GM06990 (cell line): ENCODE data around the gene ZNF467.

Source experiments
- DNase-seq: peaks from one replicate; pipeline ENCODE4 v3.0.0-alpha.2; 2011; ENCODE audit not compliant: insufficient read length; ENCODE audit errors: extremely low read depth
- H3K27me3 ChIP-seq: replicated peaks from 2 replicates; pipeline ENCODE4 v1.6.0; 2011; ENCODE audit warnings: low read length; ENCODE audit not compliant: control insufficient read depth, insufficient read depth
- H3K36me3 ChIP-seq: 2 replicates; pipeline ENCODE4 v1.5.1; 2011; ENCODE audit warnings: low read length; ENCODE audit not compliant: control insufficient read depth, insufficient read depth
- H3K4me3 ChIP-seq: replicated peaks from 2 replicates; pipeline ENCODE4 v1.5.1; 2011; ENCODE audit warnings: low read depth, mild to moderate bottlenecking, control low read depth, low read length
- TF ChIP-seq, protein P1 (sequence below): IDR thresholded peaks from 2 replicates; pipeline ENCODE4 v1.5.1; 2011; ENCODE audit warnings: low read length, control low read depth, mild to moderate bottlenecking, inconsistent platforms; ENCODE audit not compliant: insufficient read depth, poor library complexity, severe bottlenecking

Gene ZNF467, protein sequence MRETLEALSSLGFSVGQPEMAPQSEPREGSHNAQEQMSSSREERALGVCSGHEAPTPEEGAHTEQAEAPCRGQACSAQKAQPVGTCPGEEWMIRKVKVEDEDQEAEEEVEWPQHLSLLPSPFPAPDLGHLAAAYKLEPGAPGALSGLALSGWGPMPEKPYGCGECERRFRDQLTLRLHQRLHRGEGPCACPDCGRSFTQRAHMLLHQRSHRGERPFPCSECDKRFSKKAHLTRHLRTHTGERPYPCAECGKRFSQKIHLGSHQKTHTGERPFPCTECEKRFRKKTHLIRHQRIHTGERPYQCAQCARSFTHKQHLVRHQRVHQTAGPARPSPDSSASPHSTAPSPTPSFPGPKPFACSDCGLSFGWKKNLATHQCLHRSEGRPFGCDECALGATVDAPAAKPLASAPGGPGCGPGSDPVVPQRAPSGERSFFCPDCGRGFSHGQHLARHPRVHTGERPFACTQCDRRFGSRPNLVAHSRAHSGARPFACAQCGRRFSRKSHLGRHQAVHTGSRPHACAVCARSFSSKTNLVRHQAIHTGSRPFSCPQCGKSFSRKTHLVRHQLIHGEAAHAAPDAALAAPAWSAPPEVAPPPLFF

DNA sequence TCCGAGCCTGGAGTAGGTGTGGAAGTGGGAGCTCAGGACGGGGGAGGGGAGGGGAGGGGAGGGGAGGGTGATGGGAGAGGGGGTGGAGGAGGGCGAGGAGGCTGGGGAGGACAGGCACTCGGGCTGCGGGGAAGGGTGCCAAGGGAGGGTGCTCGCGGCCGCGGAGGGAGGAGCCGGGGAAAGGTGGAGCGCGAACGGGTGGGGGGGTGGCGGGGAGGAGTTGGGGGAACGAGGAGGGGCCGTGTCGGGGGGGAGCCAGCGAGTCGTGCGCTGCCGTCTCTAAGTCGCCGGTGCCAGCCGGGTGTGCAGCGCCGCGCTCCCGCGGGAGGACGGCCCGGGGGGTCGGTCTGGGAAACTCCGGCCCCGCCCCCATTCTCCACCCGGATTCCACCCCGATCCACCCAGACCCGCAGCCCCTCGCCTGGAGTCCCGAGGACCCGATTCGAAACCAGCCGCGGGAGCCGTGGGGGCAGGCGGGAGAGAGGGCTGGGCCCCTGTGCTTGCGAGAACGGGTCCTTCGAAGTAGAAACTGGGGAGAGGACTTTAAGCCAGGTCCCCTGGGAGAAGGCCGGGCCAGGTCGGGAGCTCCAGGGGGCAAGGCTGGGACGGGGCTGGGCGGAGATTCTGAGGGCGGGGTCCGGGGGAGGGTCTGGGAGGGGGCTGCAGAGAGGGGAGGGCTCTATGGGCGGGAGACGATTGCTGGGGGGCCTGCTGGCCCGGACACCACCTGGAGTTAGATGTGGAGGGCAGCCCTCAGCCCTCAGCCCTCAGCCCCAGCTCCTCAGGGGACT lies at the start of gene ZNF467:
TSS of gene ZNF467 (minus strand) at position 143 of the 791 bp plus-strand sequence. CDS start 2,556 bp downstream, outside the sequence.
- Histone ChIP-seq H3K36me3 (no peaks in the 10 kb centered on the region), H3K27me3 (no peaks in the 10 kb centered on the region; the same call in none of the 2 replicates), H3K4me3 (peak within 1 kb of the TSS; percentile 71)
- TF ChIP-seq, protein P1, sequence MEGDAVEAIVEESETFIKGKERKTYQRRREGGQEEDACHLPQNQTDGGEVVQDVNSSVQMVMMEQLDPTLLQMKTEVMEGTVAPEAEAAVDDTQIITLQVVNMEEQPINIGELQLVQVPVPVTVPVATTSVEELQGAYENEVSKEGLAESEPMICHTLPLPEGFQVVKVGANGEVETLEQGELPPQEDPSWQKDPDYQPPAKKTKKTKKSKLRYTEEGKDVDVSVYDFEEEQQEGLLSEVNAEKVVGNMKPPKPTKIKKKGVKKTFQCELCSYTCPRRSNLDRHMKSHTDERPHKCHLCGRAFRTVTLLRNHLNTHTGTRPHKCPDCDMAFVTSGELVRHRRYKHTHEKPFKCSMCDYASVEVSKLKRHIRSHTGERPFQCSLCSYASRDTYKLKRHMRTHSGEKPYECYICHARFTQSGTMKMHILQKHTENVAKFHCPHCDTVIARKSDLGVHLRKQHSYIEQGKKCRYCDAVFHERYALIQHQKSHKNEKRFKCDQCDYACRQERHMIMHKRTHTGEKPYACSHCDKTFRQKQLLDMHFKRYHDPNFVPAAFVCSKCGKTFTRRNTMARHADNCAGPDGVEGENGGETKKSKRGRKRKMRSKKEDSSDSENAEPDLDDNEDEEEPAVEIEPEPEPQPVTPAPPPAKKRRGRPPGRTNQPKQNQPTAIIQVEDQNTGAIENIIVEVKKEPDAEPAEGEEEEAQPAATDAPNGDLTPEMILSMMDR: no peak
- DNase-seq: no peak

DNA sequence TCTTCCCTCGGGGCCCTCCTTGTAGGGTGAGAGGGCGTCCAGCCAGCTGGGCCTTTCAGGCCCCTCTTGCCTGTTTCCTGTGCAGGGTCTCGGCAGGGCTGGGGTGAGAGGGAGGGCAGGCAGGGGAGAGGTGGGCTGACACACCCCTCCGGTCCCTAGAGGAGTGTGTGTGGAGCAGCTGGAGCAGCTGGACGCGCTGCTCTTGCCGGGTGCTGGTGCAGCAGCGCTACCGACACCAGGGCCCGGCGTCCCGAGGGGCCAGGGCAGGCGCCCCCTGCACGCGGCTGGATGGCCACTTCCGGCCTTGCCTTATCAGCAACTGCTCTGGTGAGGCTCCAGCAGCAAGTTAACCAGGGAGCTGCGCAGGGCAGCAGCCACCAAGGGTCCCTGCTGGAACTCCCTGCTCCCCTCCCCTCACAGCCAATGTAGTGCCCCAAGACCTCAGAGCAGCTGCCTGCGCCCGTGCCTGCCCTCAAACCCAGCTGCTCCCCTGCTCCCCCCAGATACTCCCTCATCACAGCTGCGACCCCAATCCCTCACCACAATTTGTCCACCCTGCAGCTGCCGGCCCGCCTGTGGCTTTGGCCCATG lies 49.1 kb upstream of the ZNF467 start:
- TF ChIP-seq, protein P1: no peak
- no peak for DNase-seq
- Histone ChIP-seq H3K36me3 (no peaks in the 10 kb centered on the region), H3K27me3 (no peaks in the 10 kb centered on the region; the same call in 1 of the 2 replicates), H3K4me3 (no peak overlapping the region)

DNA sequence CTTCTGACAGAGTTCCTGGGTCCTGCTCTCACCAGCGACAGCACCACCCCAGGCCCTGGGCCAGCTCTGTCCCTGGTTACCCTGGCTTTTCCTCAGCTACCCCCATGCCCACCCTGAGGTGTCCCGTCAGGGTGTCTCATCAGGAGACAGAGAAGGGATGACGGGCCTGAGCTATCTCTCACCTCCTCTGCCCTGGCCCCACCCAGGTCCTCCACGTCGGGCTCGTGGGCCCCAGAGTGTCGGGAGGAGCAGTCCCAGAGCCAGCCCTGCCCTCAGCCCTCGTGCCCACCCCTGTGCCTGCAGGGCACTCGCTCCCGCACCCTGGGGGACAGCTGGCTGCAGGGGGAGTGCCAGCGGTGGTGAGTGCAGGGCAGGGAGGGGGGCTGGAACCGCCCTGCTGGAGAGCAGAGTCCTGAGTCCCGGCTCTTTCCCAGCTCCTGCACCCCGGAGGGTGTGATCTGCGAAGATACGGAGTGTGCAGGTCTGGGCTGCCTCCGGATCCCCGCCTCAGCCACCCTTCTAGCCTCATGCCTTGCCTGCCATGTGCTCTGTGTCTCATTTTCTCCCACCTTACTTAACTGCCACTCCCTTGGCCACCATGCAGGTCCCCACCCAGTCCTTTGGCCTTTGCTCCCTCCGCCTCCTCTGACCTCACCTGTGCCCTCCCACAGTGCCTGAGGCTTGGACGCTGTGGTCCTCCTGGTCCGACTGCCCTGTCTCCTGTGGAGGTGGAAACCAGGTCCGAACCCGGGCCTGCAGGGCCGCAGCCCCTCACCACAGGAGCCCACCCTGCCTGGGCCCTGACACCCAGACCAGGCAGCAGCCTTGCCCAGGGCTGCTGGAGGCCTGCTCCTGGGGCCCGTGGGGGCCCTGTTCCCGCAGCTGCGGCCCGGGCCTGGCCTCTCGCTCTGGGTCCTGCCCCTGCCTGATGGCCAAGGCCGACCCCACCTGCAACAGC lies 48.1 kb upstream of the ZNF467 start:
- Histone ChIP-seq H3K4me3 (no peak overlapping the region), H3K36me3 (no peaks in the 10 kb centered on the region), H3K27me3 (no peaks in the 10 kb centered on the region; the same call in 1 of the 2 replicates)
- TF ChIP-seq, protein P1: no peak
- no peak for DNase-seq

DNA sequence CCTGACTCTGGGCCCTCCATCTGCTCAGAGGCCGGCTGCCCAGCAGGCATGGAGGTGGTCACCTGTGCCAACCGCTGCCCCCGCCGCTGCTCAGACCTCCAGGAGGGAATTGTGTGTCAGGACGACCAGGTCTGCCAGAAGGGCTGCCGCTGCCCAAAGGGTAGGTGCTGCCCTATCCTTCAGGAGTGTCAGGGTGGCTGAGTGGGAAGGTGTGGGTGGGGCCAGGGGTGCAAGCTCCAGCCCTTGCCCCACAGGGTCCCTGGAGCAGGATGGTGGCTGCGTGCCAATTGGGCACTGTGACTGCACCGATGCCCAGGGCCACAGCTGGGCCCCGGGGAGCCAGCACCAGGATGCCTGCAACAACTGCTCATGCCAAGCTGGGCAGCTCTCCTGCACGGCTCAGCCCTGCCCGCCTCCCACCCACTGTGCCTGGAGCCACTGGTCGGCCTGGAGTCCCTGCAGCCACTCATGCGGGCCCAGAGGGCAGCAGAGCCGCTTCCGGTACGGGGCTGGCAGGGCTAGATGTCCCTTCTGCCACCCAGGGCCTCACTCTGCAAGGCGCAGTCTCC lies 47.3 kb upstream of the ZNF467 start:
- no peaks in the 10 kb centered on the region; the same call in 1 of the 2 replicates for H3K27me3 ChIP-seq
- no peak for DNase-seq
- TF ChIP-seq, protein P1: no peak
- H3K4me3 ChIP-seq: no peak overlapping the region
- H3K36me3 ChIP-seq: no peaks in the 10 kb centered on the region
